Transverse colon (tissue), 4 donors: Measurements from ENCODE around the gene C19orf85. TPM values are rescaled to one million over a fixed set of nuclear protein-coding genes. Genes with fewer than 3 reads are reported as not detected.

ENCODE experiments used
- DNase-seq: peaks from one replicate; pipeline ENCODE4 v3.0.0-alpha.2; 2019
- H3K27ac ChIP-seq, 4 donors: fragments of 200-600 bp; sonication (generic); 2 replicates each; pipeline ENCODE4 v1.5.1; 2016 to 2018; ENCODE audit warnings: inconsistent platforms in 4 of 4
- H3K27me3 ChIP-seq: fragments of 200-600 bp; sonication (generic); 2 replicates; pipeline ENCODE4 v1.5.1; 2017; ENCODE audit warnings: inconsistent platforms
- H3K36me3 ChIP-seq, 4 donors: fragments of 200-600 bp; sonication (generic); 2 replicates each; pipeline ENCODE4 v1.5.1; 2017 to 2019; ENCODE audit warnings: inconsistent platforms in 4 of 4
- H3K4me1 ChIP-seq, 4 donors: fragments of 200-600 bp; sonication (generic); 2 replicates each; pipeline ENCODE4 v1.5.1; 2017 to 2020; ENCODE audit warnings: inconsistent platforms in 4 of 4
- H3K4me3 ChIP-seq, 4 donors: fragments of 200-600 bp; sonication (generic); 1 replicate in 1 of 4; 2 replicates in 3 of 4; pipeline versions ENCODE4 v1.5.1 to v1.6.1; 2017 to 2019; ENCODE audit warnings: inconsistent platforms in 4 of 4
- H3K9me3 ChIP-seq, 2 donors: fragments of 200-600 bp; sonication (generic); 2 replicates each; pipeline ENCODE4 v1.5.1; 2017 to 2019; ENCODE audit warnings: inconsistent platforms in 2 of 2
- EP300 ChIP-seq: sonication (generic); formaldehyde crosslinking; IDR thresholded peaks from one replicate; pipeline ENCODE4 v1.6.1; 2017; ENCODE audit warnings: antibody characterized with exemption, low read depth
- POLR2A ChIP-seq: fragments of 450-650 bp; IDR thresholded peaks from one replicate; pipeline ENCODE4 v1.6.1; 2016; ENCODE audit warnings: antibody characterized with exemption, mild to moderate bottlenecking, moderate library complexity
- POLR2AphosphoS5 ChIP-seq, 3 donors: sonication (generic); formaldehyde crosslinking; IDR thresholded peaks; one replicate each; pipeline ENCODE4 v1.6.1; 2016; ENCODE audit warnings: antibody characterized with exemption in 3 of 3
- WGBS, 2 donors: methylation state at CpG; one replicate each; pipeline ENCODE4 v1.1.5; 2018; ENCODE audit warnings: low coverage in 1 of 2; 5-methylcytosine and 5-hydroxymethylcytosine counted together
- in situ Hi-C, 4 donors: fragments of 200-750 bp; cut with MboI; loops; one replicate each; pipeline versions ENCODE4 v1.15.0 to v1.15.1; 2017; ENCODE audit warnings: low sequenced_read_pairs in 3 of 4, low pct_ligation_motif_present in 1 of 4, low pct_unique_long_range_greater_than_20kb in 1 of 4
- intact Hi-C: fragments of 100-400 bp; cut with DNase I; formaldehyde crosslinking; loops from one replicate; pipeline ENCODE4 v1.15.1; 2023; ENCODE audit warnings: low total_unique reads
- total RNA-seq, 4 donors: library from RNA; depleted of rRNA; stranded (reverse); fragments of >200 nt; gene quantifications; one replicate each; pipeline ENCODE4 v1.1.0, GENCODE V29; 2016
- TF ChIP-seq, protein P1 (sequence below), 5 experiments: fragments of 200-600 bp in 3 of 5; fragments of 450-650 bp in 2 of 5; sonication (generic) in 3 of 5; IDR thresholded peaks; 1 replicate in 2 of 5; 2 replicates in 3 of 5; pipeline ENCODE4 v1.5.1; 2016 to 2017; ENCODE audit warnings: antibody characterized with exemption in 5 of 5, inconsistent platforms in 3 of 5, mild to moderate bottlenecking in 2 of 5, moderate library complexity in 1 of 5

Gene C19orf85
- total RNA-seq, 4 donors from 2014 or later: not detected

DNA sequence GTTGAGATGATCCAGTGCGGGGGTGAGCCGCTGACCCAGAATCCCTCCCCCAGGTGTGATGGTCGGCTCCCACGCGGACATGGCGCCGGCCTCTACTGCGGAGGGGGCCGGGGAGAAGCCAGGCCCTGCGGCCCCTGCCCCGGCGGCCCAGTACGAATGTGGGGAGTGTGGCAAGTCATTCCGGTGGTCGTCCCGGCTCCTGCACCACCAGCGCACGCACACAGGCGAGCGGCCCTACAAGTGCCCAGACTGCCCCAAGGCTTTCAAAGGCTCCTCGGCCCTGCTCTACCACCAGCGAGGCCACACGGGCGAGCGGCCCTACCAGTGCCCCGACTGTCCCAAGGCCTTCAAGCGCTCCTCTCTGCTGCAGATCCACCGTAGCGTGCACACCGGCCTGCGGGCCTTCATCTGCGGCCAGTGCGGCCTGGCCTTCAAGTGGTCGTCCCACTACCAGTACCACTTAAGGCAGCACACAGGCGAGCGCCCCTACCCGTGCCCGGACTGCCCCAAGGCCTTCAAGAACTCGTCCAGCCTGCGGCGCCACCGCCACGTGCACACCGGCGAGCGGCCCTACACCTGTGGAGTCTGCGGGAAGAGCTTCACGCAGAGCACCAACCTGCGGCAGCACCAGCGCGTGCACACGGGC is 16.7 kb upstream of the C19orf85 start:
- 90 to 96% methylated on average over 2 to 49 of the region's 52 CpGs for WGBS, 2 donors
- peaks cover 10% of the 10 kb centered on the region for H3K27me3 ChIP-seq
- no peaks in the 10 kb centered on the region for H3K9me3 ChIP-seq
- DNase-seq: no peak
- H3K4me1 ChIP-seq: peaks cover 18 to 38% (median 34%) of the 10 kb centered on the region in 4 donors
- TF ChIP-seq POLR2AphosphoS5 (IDR thresholded peaks at IDR 0.05) (no peak), POLR2A (no peak), EP300 (no peak)
- TF ChIP-seq, protein P1, sequence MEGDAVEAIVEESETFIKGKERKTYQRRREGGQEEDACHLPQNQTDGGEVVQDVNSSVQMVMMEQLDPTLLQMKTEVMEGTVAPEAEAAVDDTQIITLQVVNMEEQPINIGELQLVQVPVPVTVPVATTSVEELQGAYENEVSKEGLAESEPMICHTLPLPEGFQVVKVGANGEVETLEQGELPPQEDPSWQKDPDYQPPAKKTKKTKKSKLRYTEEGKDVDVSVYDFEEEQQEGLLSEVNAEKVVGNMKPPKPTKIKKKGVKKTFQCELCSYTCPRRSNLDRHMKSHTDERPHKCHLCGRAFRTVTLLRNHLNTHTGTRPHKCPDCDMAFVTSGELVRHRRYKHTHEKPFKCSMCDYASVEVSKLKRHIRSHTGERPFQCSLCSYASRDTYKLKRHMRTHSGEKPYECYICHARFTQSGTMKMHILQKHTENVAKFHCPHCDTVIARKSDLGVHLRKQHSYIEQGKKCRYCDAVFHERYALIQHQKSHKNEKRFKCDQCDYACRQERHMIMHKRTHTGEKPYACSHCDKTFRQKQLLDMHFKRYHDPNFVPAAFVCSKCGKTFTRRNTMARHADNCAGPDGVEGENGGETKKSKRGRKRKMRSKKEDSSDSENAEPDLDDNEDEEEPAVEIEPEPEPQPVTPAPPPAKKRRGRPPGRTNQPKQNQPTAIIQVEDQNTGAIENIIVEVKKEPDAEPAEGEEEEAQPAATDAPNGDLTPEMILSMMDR (IDR thresholded peaks at IDR 0.05): no peak
- in situ Hi-C loops (no loop called here), intact Hi-C loops (no loop called here)
- H3K27ac ChIP-seq: no peak overlapping the region
- H3K4me3 ChIP-seq: no peak overlapping the region
- no peaks in the 10 kb centered on the region for H3K36me3 ChIP-seq

DNA sequence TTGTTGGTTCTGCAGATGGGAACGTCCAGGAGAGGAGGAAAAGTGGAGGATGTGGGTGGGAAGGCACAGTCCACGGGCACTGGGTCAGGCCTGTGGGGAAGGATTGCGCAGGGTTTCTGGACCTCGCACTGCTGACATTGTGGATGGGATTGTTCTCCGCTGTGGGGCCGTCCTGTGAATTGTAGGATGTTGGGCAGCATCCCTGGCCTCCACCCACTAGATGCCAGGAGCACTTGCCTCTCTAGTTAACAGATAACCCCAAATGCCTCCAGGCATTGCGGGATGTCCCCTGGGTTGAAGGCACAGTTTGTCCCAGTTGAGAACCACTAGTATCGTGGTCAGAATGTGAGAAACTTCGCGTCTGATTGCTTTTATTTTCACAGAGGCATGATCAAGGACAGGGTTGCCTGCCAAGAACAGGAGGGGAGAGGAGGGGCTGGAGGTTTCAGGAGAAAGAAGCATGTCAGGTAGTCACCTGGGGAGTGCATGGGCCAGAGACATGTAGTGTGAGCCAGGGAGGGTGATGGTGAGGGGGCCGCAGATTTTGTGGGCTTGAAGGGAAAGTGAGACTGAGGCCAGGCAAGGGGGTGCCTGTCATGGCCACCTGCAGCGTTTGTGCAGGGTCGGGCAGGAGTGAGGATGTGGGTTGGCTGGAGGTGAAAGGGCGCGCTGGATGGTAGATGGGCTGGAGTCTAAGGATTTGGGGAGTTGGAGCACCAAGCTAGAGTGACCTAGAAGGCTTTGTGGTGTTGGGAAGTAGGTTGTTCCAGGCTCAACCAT is 15.1 kb upstream of the C19orf85 start:
- TF ChIP-seq, protein P1 (IDR thresholded peaks at IDR 0.05): no peak
- TF ChIP-seq POLR2A (no peak), EP300 (no peak), POLR2AphosphoS5 (IDR thresholded peaks at IDR 0.05) (no peak)
- intact Hi-C loops (no loop called here), in situ Hi-C loops (no loop called here)
- no peak overlapping the region for H3K27ac ChIP-seq
- no peaks in the 10 kb centered on the region for H3K36me3 ChIP-seq
- H3K4me3 ChIP-seq: no peak overlapping the region
- H3K9me3 ChIP-seq: no peaks in the 10 kb centered on the region
- no peak for DNase-seq
- 72 to 80% methylated on average over 9 to 14 of the region's 15 CpGs for WGBS, 2 donors
- peaks cover 11 to 27% (median 20%) of the 10 kb centered on the region in 4 donors for H3K4me1 ChIP-seq
- H3K27me3 ChIP-seq: peaks cover 4% of the 10 kb centered on the region

DNA sequence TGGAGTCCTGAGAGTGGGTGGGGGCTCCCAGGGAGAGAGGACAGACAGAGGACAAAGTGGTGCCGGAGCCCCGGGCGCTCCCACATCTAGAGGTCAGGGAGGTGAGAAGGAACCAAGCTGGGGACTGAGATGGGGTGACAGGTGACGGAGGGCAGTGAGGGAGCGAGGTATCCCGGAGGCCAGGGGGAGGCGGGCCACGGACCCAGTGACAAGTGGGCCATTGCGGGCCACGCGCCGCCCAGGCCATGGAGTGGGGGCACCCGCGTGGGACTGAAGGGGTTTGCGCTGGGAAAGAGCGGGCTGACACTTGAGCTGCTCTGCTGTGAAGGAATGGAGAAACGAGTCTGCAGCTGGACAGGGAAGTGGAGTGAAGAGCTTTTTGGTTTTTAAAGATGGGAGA is 14.5 kb upstream of the C19orf85 start:
- Histone ChIP-seq H3K4me3 (no peak overlapping the region), H3K9me3 (no peaks in the 10 kb centered on the region), H3K4me1 (peaks cover 5 to 21% (median 14%) of the 10 kb centered on the region in 4 donors), H3K27ac (no peak overlapping the region), H3K36me3 (no peaks in the 10 kb centered on the region), H3K27me3 (no peaks in the 10 kb centered on the region)
- TF ChIP-seq POLR2AphosphoS5 (IDR thresholded peaks at IDR 0.05): no peak
- TF ChIP-seq, protein P1 (IDR thresholded peaks at IDR 0.05): no peak
- intact Hi-C loops (no loop called here), in situ Hi-C loops (no loop called here)
- WGBS, 2 donors: 76 to 89% methylated on average over 9 to 17 of the region's 17 CpGs
- no peak for DNase-seq

- Histone ChIP-seq H3K27ac (no peak overlapping the region), H3K9me3 (no peaks in the 10 kb centered on the region), H3K4me1 (peaks cover 4 to 19% (median 13%) of the 10 kb centered on the region in 4 donors), H3K36me3 (no peaks in the 10 kb centered on the region), H3K4me3 (no peak overlapping the region), H3K27me3 (no peaks in the 10 kb centered on the region)
- no peak for TF ChIP-seq POLR2AphosphoS5 (IDR thresholded peaks at IDR 0.05)
- 92% methylated on average over 12 of the region's 12 CpGs; no CpG with 5 or more reads in 1 of the 2 donors for WGBS, 2 donors
- DNase-seq: no peak
- intact Hi-C loops: no loop called here
- in situ Hi-C loops: no loop called here
Observed at GRCh38 chr19:55478364-55478763, 13.8 kb upstream of the C19orf85 start.
